HG02885 (cell line): Measurements from ENCODE around the gene RAPGEF1.

Experiments
- ATAC-seq: cut with Tn5 transposase; IDR thresholded peaks from one replicate; pipeline ENCODE4 v1.9.1; 2021; ENCODE audit warnings: mild to moderate bottlenecking; ENCODE audit not compliant: unreplicated experiment, poor library complexity

Gene RAPGEF1

GRCh38 chr9:131708226-131709002 is 31.5 kb downstream of the RAPGEF1 start:
- no peak for ATAC-seq

- ATAC-seq = no peak
Measured at GRCh38 chr9:131707733-131708157, 32.1 kb downstream of the RAPGEF1 start.

GRCh38 chr9:131707050-131707449 is 32.8 kb downstream of the RAPGEF1 start:
- ATAC-seq = no peak

- no peak for ATAC-seq
Measured at GRCh38 chr9:131706608-131706970, 33.3 kb downstream of the RAPGEF1 start.

- no peak for ATAC-seq
Measured at GRCh38 chr9:131704988-131705387, 34.9 kb downstream of the RAPGEF1 start.

- ATAC-seq = no peak
Measured at GRCh38 chr9:131704141-131704983, 35.5 kb downstream of the RAPGEF1 start.

- no peak for ATAC-seq
Measured at GRCh38 chr9:131703697-131704096, 36.2 kb downstream of the RAPGEF1 start.

GRCh38 chr9:131702911-131703310 is 37.0 kb downstream of the RAPGEF1 start:
- no peak for ATAC-seq

GRCh38 chr9:131701789-131702337 is 38.0 kb downstream of the RAPGEF1 start:
- ATAC-seq = no peak

- no peak for ATAC-seq
Measured at GRCh38 chr9:131701436-131701781, 38.5 kb downstream of the RAPGEF1 start.

- ATAC-seq = no peak
Measured at GRCh38 chr9:131700765-131701435, 39.0 kb downstream of the RAPGEF1 start.

GRCh38 chr9:131700076-131700475 is 39.8 kb downstream of the RAPGEF1 start:
- ATAC-seq = no peak

GRCh38 chr9:131698618-131698985 is 41.3 kb downstream of the RAPGEF1 start:
- no peak for ATAC-seq

GRCh38 chr9:131697908-131698617 is 41.8 kb downstream of the RAPGEF1 start:
- ATAC-seq = no peak

GRCh38 chr9:131697097-131697496 is 42.8 kb downstream of the RAPGEF1 start:
- ATAC-seq = no peak

- ATAC-seq = no peak
Measured at GRCh38 chr9:131695836-131696460, 43.9 kb downstream of the RAPGEF1 start.

- ATAC-seq = no peak
Measured at GRCh38 chr9:131695366-131695765, 44.5 kb downstream of the RAPGEF1 start.

- ATAC-seq = no peak
Measured at GRCh38 chr9:131693651-131694597, 46.0 kb downstream of the RAPGEF1 start.
